ENCODE results near the gene S100A8. TPM values are rescaled to one million over a fixed set of nuclear protein-coding genes. Genes with fewer than 3 reads are reported as not detected.

S100A8 gene
- total RNA-seq, 1 donor from 2014 or later: not detected

DNA sequence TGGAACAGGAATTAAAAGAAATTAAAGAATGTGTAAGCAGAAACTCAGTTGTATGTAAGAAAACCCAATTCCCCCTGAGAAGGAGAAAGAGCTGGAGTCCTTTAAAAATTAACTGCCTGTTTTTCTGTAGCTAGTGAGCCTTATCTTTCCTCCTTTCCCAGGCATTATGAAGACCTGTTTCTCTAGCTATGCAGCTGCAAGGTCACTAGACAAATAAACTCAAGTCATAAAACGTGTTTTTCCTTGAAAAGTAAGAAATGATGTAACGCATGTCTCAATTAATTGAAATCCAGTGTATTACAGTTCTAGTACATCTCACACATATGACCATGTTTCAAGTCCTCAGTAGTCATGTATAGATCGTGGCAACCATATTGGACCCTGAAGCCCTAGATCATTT is 20.7 kb downstream of the S100A8 start:
- H3K4me3 ChIP-seq: no peak overlapping the region
- no peaks in the 10 kb centered on the region for H3K36me3 ChIP-seq
- no peaks in the 10 kb centered on the region for H3K4me1 ChIP-seq
- DNase-seq (ENCODE audit: low spot score): no peak
- H3F3A ChIP-seq (ENCODE audit: low read depth): no peaks in the 10 kb centered on the region
- no peaks in the 10 kb centered on the region for H4K20me1 ChIP-seq (ENCODE audit: low read depth)
- no peak overlapping the region for H3K27ac ChIP-seq
- H3K27me3 ChIP-seq: no peaks in the 10 kb centered on the region
- no peak overlapping the region for H3K4me2 ChIP-seq
- H3K79me2 ChIP-seq (ENCODE audit: low read depth): no peaks in the 10 kb centered on the region
- Mint-ChIP-seq H3K36me3 (no peaks in the 10 kb centered on the region), H3K4me1 (no peaks in the 10 kb centered on the region), H3K4me3 (no peak overlapping the region), H3K27me3 (ENCODE audit: insufficient read depth, low read depth) (peaks cover 10% of the 10 kb centered on the region), H3K27ac (no peak overlapping the region), H3K9me3 (no peaks in the 10 kb centered on the region)
- H3K9me3 ChIP-seq (ENCODE audit: low read depth): no peaks in the 10 kb centered on the region
- no peak for TF ChIP-seq EZH2phosphoT487 (IDR thresholded peaks at IDR 0.05)
- TF ChIP-seq EZH2 (IDR thresholded peaks at IDR 0.05): no peak
- TF ChIP-seq, protein P1, sequence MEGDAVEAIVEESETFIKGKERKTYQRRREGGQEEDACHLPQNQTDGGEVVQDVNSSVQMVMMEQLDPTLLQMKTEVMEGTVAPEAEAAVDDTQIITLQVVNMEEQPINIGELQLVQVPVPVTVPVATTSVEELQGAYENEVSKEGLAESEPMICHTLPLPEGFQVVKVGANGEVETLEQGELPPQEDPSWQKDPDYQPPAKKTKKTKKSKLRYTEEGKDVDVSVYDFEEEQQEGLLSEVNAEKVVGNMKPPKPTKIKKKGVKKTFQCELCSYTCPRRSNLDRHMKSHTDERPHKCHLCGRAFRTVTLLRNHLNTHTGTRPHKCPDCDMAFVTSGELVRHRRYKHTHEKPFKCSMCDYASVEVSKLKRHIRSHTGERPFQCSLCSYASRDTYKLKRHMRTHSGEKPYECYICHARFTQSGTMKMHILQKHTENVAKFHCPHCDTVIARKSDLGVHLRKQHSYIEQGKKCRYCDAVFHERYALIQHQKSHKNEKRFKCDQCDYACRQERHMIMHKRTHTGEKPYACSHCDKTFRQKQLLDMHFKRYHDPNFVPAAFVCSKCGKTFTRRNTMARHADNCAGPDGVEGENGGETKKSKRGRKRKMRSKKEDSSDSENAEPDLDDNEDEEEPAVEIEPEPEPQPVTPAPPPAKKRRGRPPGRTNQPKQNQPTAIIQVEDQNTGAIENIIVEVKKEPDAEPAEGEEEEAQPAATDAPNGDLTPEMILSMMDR (IDR thresholded peaks at IDR 0.05): no peak
- no peak overlapping the region for H3K9ac ChIP-seq
- H2AFZ ChIP-seq (replicated peaks): no peak overlapping the region

DNA sequence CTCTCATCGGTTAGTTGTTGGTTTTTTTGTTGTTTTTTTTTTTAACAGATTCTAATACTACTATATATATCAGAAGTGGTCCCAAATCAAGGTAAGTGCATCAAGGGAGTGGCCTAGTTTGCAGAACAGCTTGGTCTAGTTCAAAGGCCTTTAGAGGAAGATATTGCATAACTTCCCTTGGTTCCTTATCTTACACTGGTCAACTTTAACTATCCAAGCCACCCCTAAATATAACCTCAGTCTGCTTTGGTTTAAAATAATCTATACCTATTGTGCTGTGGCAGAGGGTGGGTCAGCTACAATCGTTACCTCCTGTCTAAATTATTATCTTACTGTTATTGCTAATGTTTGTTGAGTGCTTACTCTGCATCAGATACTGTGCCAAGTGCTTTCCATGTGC is 22.4 kb downstream of the S100A8 start:
- no peaks in the 10 kb centered on the region for H3K79me2 ChIP-seq (ENCODE audit: low read depth)
- Mint-ChIP-seq H3K36me3 (no peaks in the 10 kb centered on the region), H3K4me1 (no peaks in the 10 kb centered on the region), H3K4me3 (no peak overlapping the region), H3K27ac (no peak overlapping the region), H3K27me3 (ENCODE audit: insufficient read depth, low read depth) (peaks cover 9% of the 10 kb centered on the region), H3K9me3 (no peaks in the 10 kb centered on the region)
- no peak overlapping the region for H2AFZ ChIP-seq (replicated peaks)
- no peaks in the 10 kb centered on the region for H3K9me3 ChIP-seq (ENCODE audit: low read depth)
- H3K4me3 ChIP-seq: no peak overlapping the region
- no peak overlapping the region for H3K4me2 ChIP-seq
- no peak for DNase-seq (ENCODE audit: low spot score)
- H4K20me1 ChIP-seq (ENCODE audit: low read depth): no peaks in the 10 kb centered on the region
- no peaks in the 10 kb centered on the region for H3F3A ChIP-seq (ENCODE audit: low read depth)
- H3K4me1 ChIP-seq: no peaks in the 10 kb centered on the region
- no peaks in the 10 kb centered on the region for H3K27me3 ChIP-seq
- no peaks in the 10 kb centered on the region for H3K36me3 ChIP-seq
- H3K9ac ChIP-seq: no peak overlapping the region
- H3K27ac ChIP-seq: no peak overlapping the region
- TF ChIP-seq EZH2phosphoT487 (IDR thresholded peaks at IDR 0.05) (no peak), EZH2 (IDR thresholded peaks at IDR 0.05) (no peak)
- TF ChIP-seq, protein P1 (IDR thresholded peaks at IDR 0.05): no peak

DNA sequence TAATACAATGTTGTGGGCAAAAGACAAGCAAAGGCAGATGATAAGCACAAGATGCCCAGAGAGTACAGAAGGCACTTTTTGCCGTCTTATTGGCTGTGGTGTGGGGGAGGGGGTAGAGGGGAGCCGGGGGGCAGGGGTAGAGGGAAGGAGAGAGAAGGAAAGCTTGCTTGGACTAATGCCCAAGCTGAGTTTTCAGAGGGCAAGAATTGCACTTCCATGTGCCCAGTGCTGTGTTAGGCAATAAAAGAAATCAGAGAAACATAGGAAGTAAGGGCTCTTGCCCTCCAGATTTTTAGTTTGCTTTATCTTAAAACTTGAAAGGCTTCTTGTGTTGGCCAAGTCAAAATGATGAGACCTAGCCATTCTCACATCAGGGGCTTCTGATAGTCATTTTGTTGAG is 23.8 kb downstream of the S100A8 start:
- no peaks in the 10 kb centered on the region for H3K79me2 ChIP-seq (ENCODE audit: low read depth)
- no peak overlapping the region for H3K27ac Mint-ChIP-seq
- no peaks in the 10 kb centered on the region for H3K36me3 ChIP-seq
- H3K9me3 ChIP-seq (ENCODE audit: low read depth): no peaks in the 10 kb centered on the region
- H3F3A ChIP-seq (ENCODE audit: low read depth): no peaks in the 10 kb centered on the region
- no peak overlapping the region for H3K4me3 ChIP-seq
- no peaks in the 10 kb centered on the region for H3K36me3 Mint-ChIP-seq
- H3K4me1 Mint-ChIP-seq: no peaks in the 10 kb centered on the region
- no peaks in the 10 kb centered on the region for H3K4me1 ChIP-seq
- H3K9ac ChIP-seq: no peak overlapping the region
- no peaks in the 10 kb centered on the region for H4K20me1 ChIP-seq (ENCODE audit: low read depth)
- no peak overlapping the region for H2AFZ ChIP-seq (replicated peaks)
- H3K4me2 ChIP-seq: no peak overlapping the region
- H3K27ac ChIP-seq: no peak overlapping the region
- H3K9me3 Mint-ChIP-seq: no peaks in the 10 kb centered on the region
- H3K4me3 Mint-ChIP-seq: no peak overlapping the region
- no peak for DNase-seq (ENCODE audit: low spot score)
- TF ChIP-seq EZH2phosphoT487 (IDR thresholded peaks at IDR 0.05) (no peak), EZH2 (IDR thresholded peaks at IDR 0.05) (no peak)
- TF ChIP-seq, protein P1 (IDR thresholded peaks at IDR 0.05): no peak
- H3K27me3 Mint-ChIP-seq (ENCODE audit: insufficient read depth, low read depth): peaks cover 12% of the 10 kb centered on the region
- H3K27me3 ChIP-seq: no peaks in the 10 kb centered on the region
